ENCODE data around the gene MYOM1.

DNA sequence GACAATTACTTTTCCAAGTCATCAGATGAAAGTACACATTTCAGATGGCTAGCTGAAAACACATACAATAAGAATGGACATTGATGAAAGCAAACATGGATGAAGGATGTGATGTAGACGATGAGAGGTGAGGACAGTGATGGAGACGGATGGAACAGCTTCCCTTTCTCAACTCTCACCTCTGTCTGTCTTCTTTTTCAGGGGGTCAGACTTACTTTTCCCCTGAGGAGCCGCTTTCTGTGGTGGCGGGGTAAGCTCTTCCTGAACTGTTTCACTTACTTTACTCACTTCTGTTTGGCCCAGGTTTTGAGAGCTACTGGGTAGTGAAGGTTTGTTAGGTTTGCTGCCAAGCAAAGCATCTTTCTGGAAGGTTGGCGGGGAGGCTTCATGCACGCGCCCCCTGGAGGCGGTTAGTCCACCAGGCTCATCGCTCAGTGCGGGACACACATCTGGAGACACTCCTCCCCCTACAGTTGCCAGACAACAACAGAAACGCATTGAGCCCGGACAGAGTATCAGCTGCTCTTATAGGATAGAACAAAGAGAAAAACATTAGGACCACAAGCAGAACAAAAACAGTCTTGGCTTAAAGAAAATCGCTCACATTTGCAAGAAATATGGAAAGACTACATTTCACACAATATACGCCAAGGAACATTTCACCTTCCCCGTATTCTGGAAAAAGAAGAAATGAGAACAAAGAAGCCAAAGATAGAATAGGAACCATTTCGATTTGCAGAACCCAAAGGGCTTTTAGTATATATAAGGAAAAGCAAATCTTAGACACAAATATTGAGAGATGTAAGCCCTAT lies 90.5 kb downstream of the MYOM1 start:
- TF ChIP-seq POLR2A (IDR thresholded peaks at IDR 0.05; ENCODE audit: low read length) = no peak
- no peak for TF ChIP-seq GATA1 (IDR thresholded peaks at IDR 0.05; ENCODE audit: low read depth, low read length)
